Endothelial cell of umbilical vein (primary cell): ENCODE measurements around the gene SLC30A10.

ENCODE experiments used
- CTCF ChIP-seq, 2 donors: IDR thresholded peaks; 1 replicate in 1 of 2; 2 replicates in 1 of 2; pipeline ENCODE4 v1.5.1; 2011; ENCODE audit warnings: low read length in 2 of 2, mild to moderate bottlenecking in 2 of 2, moderate library complexity in 2 of 2, control low read depth in 1 of 2, inconsistent platforms in 1 of 2, low read depth in 1 of 2; ENCODE audit not compliant: insufficient read depth in 1 of 2; ENCODE audit errors: extremely low read depth in 1 of 2
- MYC ChIP-seq: IDR thresholded peaks from one replicate; pipeline ENCODE4 v1.6.1; 2011; ENCODE audit warnings: mild to moderate bottlenecking, low read depth, low read length
- POLR2A ChIP-seq: IDR thresholded peaks from 2 replicates; pipeline ENCODE4 v1.6.1; 2012; ENCODE audit warnings: low read depth, mild to moderate bottlenecking, control low read depth, low read length

GRCh38 chr1:219945795-219946194 is 17.4 kb upstream of the SLC30A10 start:
- TF ChIP-seq CTCF (IDR thresholded peaks at IDR 0.05; ENCODE audit: extremely low read depth in 1 of 2, insufficient read depth in 1 of 2, low read depth in 1 of 2, low read length in 2 of 2) (no peak), POLR2A (no peak), MYC (no peak)
